DOHH2 (cell line): Measurements from ENCODE around the gene MISP.

Experiments used
- EZH2phosphoT487 ChIP-seq: fragments of 200-600 bp; sonication (generic); IDR thresholded peaks from 2 replicates; pipeline ENCODE4 v1.6.1; 2017; ENCODE audit warnings: borderline replicate concordance, mild to moderate bottlenecking, antibody characterized with exemption, low read length, moderate library complexity, mixed read lengths
- TF ChIP-seq, protein P1 (sequence below): fragments of 200-600 bp; sonication (generic); IDR thresholded peaks from one replicate; pipeline ENCODE4 v1.5.1; 2014; ENCODE audit warnings: antibody characterized with exemption, mild to moderate bottlenecking, low read depth, low read length; ENCODE audit not compliant: poor library complexity, severe bottlenecking

DNA sequence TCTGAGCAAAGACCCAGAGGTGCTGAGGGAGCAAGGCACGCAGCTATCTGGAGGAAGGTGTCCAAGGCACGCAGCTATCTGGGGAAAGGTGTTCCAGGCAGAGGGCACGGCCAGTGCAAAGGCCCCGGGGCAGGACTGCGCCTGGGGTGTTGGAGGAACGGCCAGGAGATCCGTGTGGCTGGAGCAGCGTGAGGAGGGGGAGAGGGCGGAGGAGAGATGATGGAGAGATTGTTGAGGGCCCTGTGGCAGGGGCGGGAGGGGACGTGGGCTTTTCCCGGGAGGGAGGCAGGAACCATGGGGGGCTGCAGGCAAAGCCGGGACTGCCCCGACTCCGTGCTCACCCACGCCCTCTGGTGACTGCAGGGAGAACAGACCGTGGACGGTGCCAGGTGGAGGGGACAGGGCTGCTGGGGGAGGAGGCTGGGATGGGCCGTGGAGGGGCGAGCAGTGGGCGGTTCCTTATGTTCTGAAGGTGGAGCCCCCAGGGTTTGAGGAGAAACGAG is 13.3 kb upstream of the MISP start:
- TF ChIP-seq, protein P1, sequence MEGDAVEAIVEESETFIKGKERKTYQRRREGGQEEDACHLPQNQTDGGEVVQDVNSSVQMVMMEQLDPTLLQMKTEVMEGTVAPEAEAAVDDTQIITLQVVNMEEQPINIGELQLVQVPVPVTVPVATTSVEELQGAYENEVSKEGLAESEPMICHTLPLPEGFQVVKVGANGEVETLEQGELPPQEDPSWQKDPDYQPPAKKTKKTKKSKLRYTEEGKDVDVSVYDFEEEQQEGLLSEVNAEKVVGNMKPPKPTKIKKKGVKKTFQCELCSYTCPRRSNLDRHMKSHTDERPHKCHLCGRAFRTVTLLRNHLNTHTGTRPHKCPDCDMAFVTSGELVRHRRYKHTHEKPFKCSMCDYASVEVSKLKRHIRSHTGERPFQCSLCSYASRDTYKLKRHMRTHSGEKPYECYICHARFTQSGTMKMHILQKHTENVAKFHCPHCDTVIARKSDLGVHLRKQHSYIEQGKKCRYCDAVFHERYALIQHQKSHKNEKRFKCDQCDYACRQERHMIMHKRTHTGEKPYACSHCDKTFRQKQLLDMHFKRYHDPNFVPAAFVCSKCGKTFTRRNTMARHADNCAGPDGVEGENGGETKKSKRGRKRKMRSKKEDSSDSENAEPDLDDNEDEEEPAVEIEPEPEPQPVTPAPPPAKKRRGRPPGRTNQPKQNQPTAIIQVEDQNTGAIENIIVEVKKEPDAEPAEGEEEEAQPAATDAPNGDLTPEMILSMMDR: peak; percentile 76
- no peak for TF ChIP-seq EZH2phosphoT487
